HepG2 (cell line): ENCODE measurements around the gene CGREF1. TPM values are rescaled to one million over a fixed set of nuclear protein-coding genes. Genes with fewer than 3 reads are reported as not detected.

Source experiments
- ATAC-seq: fragments of 200-7000 bp; cut with Tn5 transposase; 3 replicates; pipeline ENCODE4 v1.9.1; 2020; ENCODE audit warnings: mild to moderate bottlenecking, moderate library complexity
- BruUV-seq: library from RNA; stranded (reverse); fragments of 400-500 nt; replicated peaks from 2 replicates; lab custom pipeline; 2021; lab: Mats Ljungman, UMichigan
- CTCF ChIA-PET: fragments of 300-600 bp; formaldehyde crosslinking; extraction: SDS; loops from one replicate; lab custom pipeline; 2021; ENCODE audit warnings: low total read pairs, inconsistent platforms, low intra/inter-chr PET ratio; lab: Yijun Ruan, JAX
- POLR2A ChIA-PET: fragments of 350-600 bp; sonication (Branson Sonifier 250); formaldehyde crosslinking; loops from one replicate; lab custom pipeline; 2020; ENCODE audit warnings: antibody characterized with exemption, inconsistent platforms; lab: Yijun Ruan, JAX
- DNase-seq: peaks from one replicate; pipeline ENCODE4 v3.0.0-alpha.2; 2015; ENCODE audit warnings: low spot score
- FAIRE-seq: peaks from 3 replicates; lab custom pipeline; 2011; peaks lifted over from hg19 to GRCh38; lab: Jason Lieb, UNC
- H2AFZ ChIP-seq: one replicate; pipeline ENCODE4 v1.6.1; 2011; ENCODE audit warnings: low read length, inconsistent platforms
- H3K27ac ChIP-seq: fragments of 300-600 bp; 3 replicates; pipeline ENCODE4 v1.8.0; 2011; ENCODE audit warnings: mixed run types, mild to moderate bottlenecking, mixed read lengths, low read length, inconsistent platforms; ENCODE audit not compliant: insufficient read depth; ENCODE audit errors: extremely low read length
- H3K27me3 ChIP-seq, 2 experiments: fragments of 200-600 bp in 1 of 2; 2 replicates in 1 of 2; 3 replicates in 1 of 2; pipeline versions ENCODE4 v1.6.0 to v1.8.0; 2011; ENCODE audit warnings: low read length in 2 of 2, mild to moderate bottlenecking in 2 of 2, moderate library complexity in 2 of 2, inconsistent platforms in 1 of 2; ENCODE audit not compliant: insufficient read depth in 2 of 2, control insufficient read depth in 1 of 2
- H3K36me3 ChIP-seq, 2 experiments: fragments of 200-600 bp in 1 of 2; replicated peaks in 1 of 2; 2 replicates in 1 of 2; 3 replicates in 1 of 2; pipeline versions ENCODE4 v1.5.1 to v1.8.0; 2011; ENCODE audit warnings: low read length in 2 of 2, inconsistent platforms in 1 of 2; ENCODE audit not compliant: insufficient read depth in 2 of 2, control insufficient read depth in 1 of 2
- H3K4me1 ChIP-seq: 2 replicates; pipeline ENCODE4 v1.5.1; 2012; ENCODE audit warnings: low read length, inconsistent platforms; ENCODE audit not compliant: insufficient read depth
- H3K4me2 ChIP-seq: 2 replicates; pipeline ENCODE4 v1.6.0; 2011; ENCODE audit warnings: low read depth, low read length, inconsistent platforms
- H3K4me3 ChIP-seq, 3 experiments: fragments of 200-600 bp in 1 of 3; sonication (generic), shearing (Covaris generic) in 1 of 3; replicated peaks in 1 of 3; 2 replicates each; pipeline ENCODE4 v1.5.1; 2011 to 2016; ENCODE audit warnings: low read length in 3 of 3, inconsistent platforms in 2 of 3, low read depth in 2 of 3, mild to moderate bottlenecking in 2 of 3, control low read depth in 1 of 3, mixed read lengths in 1 of 3; ENCODE audit not compliant: insufficient read depth in 1 of 3
- H3K79me2 ChIP-seq: one replicate; pipeline ENCODE4 v1.6.1; 2011; ENCODE audit warnings: low read length, inconsistent platforms; ENCODE audit not compliant: insufficient read depth
- H3K9ac ChIP-seq: 2 replicates; pipeline ENCODE4 v1.6.0; 2011; ENCODE audit warnings: mild to moderate bottlenecking, low read depth, low read length, inconsistent platforms; ENCODE audit not compliant: insufficient read depth
- H3K9me3 ChIP-seq: 2 replicates; pipeline ENCODE4 v1.5.1; 2012; ENCODE audit warnings: mild to moderate bottlenecking, low read length
- H4K20me1 ChIP-seq: 2 replicates; pipeline ENCODE4 v1.6.0; 2011; ENCODE audit warnings: inconsistent platforms, mild to moderate bottlenecking, low read length, moderate library complexity; ENCODE audit not compliant: insufficient read depth
- CERS6 ChIP-seq: sonication (generic); formaldehyde crosslinking; IDR thresholded peaks from 2 replicates; pipeline ENCODE4 v1.5.0; 2020; ENCODE audit warnings: missing genetic modification reagents
- MNT ChIP-seq: fragments of 450-650 bp; IDR thresholded peaks from 2 replicates; pipeline ENCODE4 v1.6.1; 2016
- PAX8 ChIP-seq: sonication (generic); formaldehyde crosslinking; IDR thresholded peaks from 2 replicates; pipeline ENCODE4 v1.8.0; 2022; ENCODE audit warnings: mild to moderate bottlenecking, missing genetic modification reagents, borderline replicate concordance
- PRMT3 ChIP-seq: sonication (generic); formaldehyde crosslinking; IDR thresholded peaks from 2 replicates; pipeline ENCODE4 v1.8.1; 2022; ENCODE audit warnings: low read depth, mild to moderate bottlenecking, moderate library complexity, missing genetic modification reagents, borderline replicate concordance
- RFX3 ChIP-seq: IDR thresholded peaks from 2 replicates; pipeline ENCODE4 v1.6.1; 2016; ENCODE audit warnings: missing biosample characterization, missing genetic modification reagents
- ZNF280D ChIP-seq: sonication (generic); formaldehyde crosslinking; IDR thresholded peaks from 2 replicates; pipeline ENCODE4 v1.5.1; 2020; ENCODE audit warnings: mild to moderate bottlenecking, missing genetic modification reagents
- ZNF687 ChIP-seq: sonication (generic); formaldehyde crosslinking; IDR thresholded peaks from 2 replicates; pipeline ENCODE4 v1.5.1; 2020; ENCODE audit warnings: mild to moderate bottlenecking, missing genetic modification reagents, moderate library complexity
- ZNF710 ChIP-seq: sonication (generic); formaldehyde crosslinking; IDR thresholded peaks from 2 replicates; pipeline ENCODE4 v1.5.0; 2020; ENCODE audit warnings: mild to moderate bottlenecking, missing genetic modification reagents, borderline replicate concordance
- ZSCAN22 ChIP-seq: sonication (generic); formaldehyde crosslinking; IDR thresholded peaks from 2 replicates; pipeline ENCODE4 v1.4.0; 2020; ENCODE audit warnings: mild to moderate bottlenecking, missing genetic modification reagents
- WGBS: methylation state at CpG from one replicate; pipeline ENCODE4 v1.1.6; 2017; ENCODE audit warnings: low lambda C conversion rate; 5-methylcytosine and 5-hydroxymethylcytosine counted together
- in situ Hi-C: cut with HindIII; loops from 2 replicates; pipeline ENCODE4 v1.10.0; 2017; ENCODE audit warnings: low pct_unique_long_range_greater_than_20kb; ENCODE audit not compliant: extremely low pct_ligation_motif_present
- intact Hi-C: fragments of 100-400 bp; cut with micrococcal nuclease; formaldehyde crosslinking; loops from one replicate; pipeline ENCODE4 v1.10.0; 2022; ENCODE audit not compliant: unreplicated experiment
- polyA plus RNA-seq, 8 experiments: library from polyadenylated mRNA; depleted of rRNA in 3 of 8; stranded (reverse) in 7 of 8; unstranded in 1 of 8; fragments of >200 nt; fragmentation: Illumina TruSeq in 4 of 8; extraction: Trizol in 4 of 8; gene quantifications; 2 replicates each; pipeline versions ENCODE4 v1.2.1 to v1.2.3, GENCODE V29; 2011 to 2016; ENCODE audit warnings: low read depth in 4 of 8, missing spikeins in 1 of 8, mixed read lengths in 1 of 8; ENCODE audit not compliant: insufficient read depth in 1 of 8
- total RNA-seq, 5 experiments: library from RNA; depleted of rRNA; stranded (reverse); fragments of >200 nt; fragmentation: Illumina TruSeq; extraction: Trizol; gene quantifications; 2 replicates each; pipeline ENCODE4 v1.2.3, GENCODE V29; 2016; ENCODE audit warnings: low read depth in 1 of 5

Gene CGREF1
- total and polyA plus RNA-seq, 2 of the 13 experiments (the other 11 are each of a cell fraction or from before 2014, with no cell fraction given) = 13.9 to 23.4 TPM

GRCh38 chr2:27089111-27089954 lies 29.6 kb downstream of the CGREF1 start:
- Histone ChIP-seq H4K20me1 (no peaks in the 10 kb centered on the region), H3K9me3 (no peaks in the 10 kb centered on the region), H3K4me2 (peak overlapping the region; percentile 97), H3K27me3 (no peaks in the 10 kb centered on the region), H3K27ac (peak overlapping the region; percentile 4), H3K79me2 (peaks cover 56% of the 10 kb centered on the region), H3K4me3 (peak overlapping the region; percentile 17 to 99 (median 74)), H3K9ac (peak overlapping the region; percentile 74), H3K4me1 (peaks cover 83% of the 10 kb centered on the region), H3K36me3 (peaks cover 0 to 3% of the 10 kb centered on the region in 2 experiments; a peak in 3 of 5 replicates), H2AFZ (no peak overlapping the region)
- no TSS peak for BruUV-seq
- CTCF ChIA-PET = no interaction called here
- FAIRE-seq (no peak), DNase-seq (no peak), ATAC-seq (no peak)
- POLR2A ChIA-PET = interaction anchor here (2.5 kb wide), 1 partner anchor 123 kb away, joined by 15 read pairs; the partner anchor contains the start of genes ATRAID and SLC5A6
- intact Hi-C loops = loop anchor here (5.0 to 10.0 kb wide), 3 partner anchors 55 to 1158 kb away; partner anchors contain the start of gene TMEM214
- in situ Hi-C loops = no loop called here
- WGBS = 68% methylated on average over 12 of the region's 14 CpGs
- TF ChIP-seq RFX3 (CRISPR knock-in tag) (no peak), PRMT3 (CRISPR knock-in tag) (no peak), MNT (no peak), ZSCAN22 (CRISPR knock-in tag) (no peak), ZNF710 (CRISPR knock-in tag) (no peak), PAX8 (CRISPR knock-in tag) (no peak), CERS6 (no peak), ZNF280D (0 out of 2 replicates have a peak, but pooled peaks have one; percentile 42), ZNF687 (CRISPR knock-in tag) (peak; percentile 67)
